GM21825 (cell line): Measurements from ENCODE around the gene SFXN4.
A peak's percentile ranks its signal among the peaks of the same experiment; 100 is the strongest.
"Not testable (repeated sequence)": the region's sequence is repeated elsewhere in the genome, so short reads cannot be mapped to it uniquely, and the experiment has no call there.

ENCODE experiments used
- ATAC-seq: cut with Tn5 transposase; IDR thresholded peaks from one replicate; pipeline ENCODE4 v1.9.1; 2021; ENCODE audit warnings: mild to moderate bottlenecking, moderate library complexity; ENCODE audit not compliant: unreplicated experiment

The SFXN4 gene

GRCh38 chr10:119190954-119191785, 25.7 kb upstream of the SFXN4 start:
- ATAC-seq = no peak

DNA sequence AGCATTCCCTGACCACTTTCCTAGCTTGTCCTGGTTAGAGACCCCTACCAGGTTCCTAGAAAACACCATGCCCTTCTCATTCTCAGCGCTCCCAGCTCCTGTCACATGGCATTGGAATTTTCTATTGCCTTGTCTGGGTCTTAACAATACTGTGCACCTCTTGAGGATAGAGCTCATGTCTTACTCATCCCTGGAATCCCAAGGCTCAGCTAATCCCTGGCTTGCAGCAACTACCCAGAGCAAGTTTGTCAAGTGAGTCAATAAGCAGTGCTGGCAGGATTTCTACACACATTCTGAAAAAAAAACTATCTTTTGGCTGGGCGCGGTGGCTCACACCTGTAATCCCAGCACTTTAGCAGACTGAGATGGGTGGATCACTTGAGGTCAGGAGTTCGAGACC, 24.8 kb upstream of the SFXN4 start:
- ATAC-seq = no peak

DNA sequence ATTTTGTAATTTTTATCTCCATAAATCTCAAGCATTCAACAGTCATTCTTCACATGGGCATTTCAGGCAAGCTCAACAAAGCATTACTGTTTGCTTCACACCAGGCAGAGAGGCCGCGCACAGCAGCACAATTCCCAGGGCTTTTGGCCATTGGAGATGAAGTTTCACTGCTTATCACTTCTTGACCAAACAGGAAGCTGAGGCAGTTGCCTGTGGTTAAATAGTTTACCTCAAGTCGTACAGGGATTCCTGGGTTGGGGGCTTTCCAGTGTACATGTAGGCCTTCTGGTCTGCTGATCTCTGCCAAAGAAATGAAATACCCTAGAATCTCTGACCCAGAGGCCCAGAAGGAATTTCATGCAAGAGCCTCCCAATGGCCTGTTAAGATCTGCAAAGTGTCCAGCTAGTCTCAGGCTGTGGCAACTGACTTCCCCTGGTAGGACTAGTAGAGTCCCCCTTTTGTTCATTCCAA, 24.3 kb upstream of the SFXN4 start:
- no peak for ATAC-seq

DNA sequence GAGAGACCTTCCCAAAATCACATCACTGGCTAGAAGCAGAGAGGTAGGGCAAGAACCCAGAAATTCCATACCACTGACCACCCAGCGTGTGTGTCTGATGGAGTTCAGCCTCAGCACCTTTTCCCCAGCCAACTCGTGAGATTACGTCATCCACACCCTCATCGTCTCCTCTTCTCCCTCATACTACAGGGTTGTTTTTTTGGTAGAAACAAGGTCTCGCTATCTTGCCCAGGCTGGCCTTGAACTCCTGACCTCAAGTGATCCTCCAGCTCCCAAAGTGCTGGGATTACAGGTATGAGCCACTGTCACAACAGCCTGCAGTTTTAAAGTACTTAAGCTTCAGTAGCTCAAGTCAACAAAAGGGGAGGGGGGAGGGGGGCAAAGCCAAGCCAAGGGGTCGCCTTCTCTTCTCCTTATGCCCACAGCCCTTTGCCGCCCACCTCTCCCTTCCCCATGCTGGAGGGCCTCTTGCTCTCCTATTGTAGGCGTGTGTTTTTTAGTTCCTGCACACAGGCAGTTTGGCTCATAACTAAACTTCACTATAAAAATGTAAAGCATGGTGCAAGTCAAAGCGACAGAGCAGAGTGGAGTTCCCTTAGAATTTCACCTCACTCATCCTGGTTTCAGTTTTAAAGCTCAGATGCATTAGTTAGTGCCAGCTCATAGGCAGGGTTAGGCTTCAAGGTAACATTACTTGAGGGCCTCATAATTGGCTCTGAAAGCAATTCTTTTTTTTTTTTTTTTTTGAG, 18.3 kb upstream of the SFXN4 start:
- ATAC-seq = no peak

GRCh38 chr10:119180850-119181400, 15.4 kb upstream of the SFXN4 start:
- not testable (repeated sequence) for ATAC-seq

DNA sequence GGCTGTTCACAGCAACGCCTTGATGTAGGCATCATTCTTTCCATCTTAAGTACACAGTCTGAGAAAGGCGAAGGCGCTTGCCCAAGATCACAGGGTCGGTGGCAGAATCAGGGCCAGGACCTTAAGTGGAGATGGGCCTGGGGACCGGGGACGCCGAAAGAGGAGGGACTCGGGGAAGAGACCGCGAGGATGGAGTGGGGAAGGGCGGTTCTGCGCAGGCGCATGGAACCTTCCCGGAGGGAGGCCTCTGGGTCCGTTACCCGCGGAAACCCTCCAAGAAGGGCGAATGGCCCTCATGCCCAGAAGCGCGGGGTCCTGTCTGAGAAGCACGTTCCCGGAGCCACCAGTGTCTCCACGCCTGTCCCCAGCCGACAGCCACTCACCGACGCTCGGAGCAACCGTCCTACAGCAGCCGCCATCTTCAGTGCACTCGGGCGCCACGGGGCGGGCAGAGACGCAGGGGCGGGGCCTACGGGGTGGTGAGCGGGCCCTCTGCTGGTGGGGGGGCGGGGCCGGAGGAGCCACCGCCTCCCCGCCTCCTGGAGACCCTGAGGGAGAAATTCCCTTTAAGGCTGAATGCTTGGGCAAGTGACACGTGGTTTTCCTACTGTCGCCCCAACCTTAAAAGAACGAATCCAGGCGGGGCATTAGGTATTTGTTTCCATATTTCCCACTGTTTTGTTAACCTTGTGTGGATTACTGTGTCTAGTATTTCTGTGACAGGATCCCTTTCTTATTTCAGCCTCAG, 13.0 kb upstream of the SFXN4 start, which contains the start of gene PRDX3:
Gene PRDX3, minus strand, starts transcription at position 441 of the 748 bp plus-strand sequence. Its CDS starts 22 bp downstream, at position 419.
- ATAC-seq = peak; percentile 95

GRCh38 chr10:119177708-119178371, 12.3 kb upstream of the SFXN4 start:
- ATAC-seq = peak; percentile 17

DNA sequence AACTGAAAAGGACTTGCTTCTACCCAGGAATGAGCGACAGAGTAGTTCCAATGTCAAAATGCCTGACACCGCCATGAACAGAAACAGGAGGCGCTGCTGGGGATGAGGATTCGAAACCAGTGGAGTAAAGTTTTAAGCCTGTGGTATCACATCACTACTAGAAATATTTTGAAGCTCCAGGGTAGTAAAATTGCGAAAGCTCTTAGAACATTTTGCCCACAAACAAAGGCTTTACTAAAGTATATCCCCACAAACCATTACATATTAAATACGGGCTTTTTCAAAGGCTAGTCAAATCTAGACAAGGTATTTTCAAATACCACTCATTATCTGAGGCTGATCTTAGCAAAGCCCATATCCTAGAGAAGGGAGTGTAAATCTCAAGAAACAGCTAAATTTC, 10.7 kb upstream of the SFXN4 start:
- ATAC-seq = no peak

- ATAC-seq = no peak
These were observed 8.6 kb upstream of the SFXN4 start for GRCh38 chr10:119174109-119174508.

- no peak for ATAC-seq
These were observed 1.5 kb upstream of the SFXN4 start for GRCh38 chr10:119167041-119167440.

GRCh38 chr10:119166564-119166963, 1.1 kb upstream of the SFXN4 start:
- no peak for ATAC-seq

- ATAC-seq = no peak
These were observed 595 bp upstream of the SFXN4 start for GRCh38 chr10:119166118-119166500.

- no peak for ATAC-seq
These were observed 2.9 kb downstream of the SFXN4 start for GRCh38 chr10:119162452-119163092.

- no peak for ATAC-seq
These were observed 3.6 kb downstream of the SFXN4 start for GRCh38 chr10:119161680-119162451.

GRCh38 chr10:119159332-119159731, 6.2 kb downstream of the SFXN4 start:
- ATAC-seq = no peak

GRCh38 chr10:119153661-119154060, 11.9 kb downstream of the SFXN4 start:
- ATAC-seq = no peak

DNA sequence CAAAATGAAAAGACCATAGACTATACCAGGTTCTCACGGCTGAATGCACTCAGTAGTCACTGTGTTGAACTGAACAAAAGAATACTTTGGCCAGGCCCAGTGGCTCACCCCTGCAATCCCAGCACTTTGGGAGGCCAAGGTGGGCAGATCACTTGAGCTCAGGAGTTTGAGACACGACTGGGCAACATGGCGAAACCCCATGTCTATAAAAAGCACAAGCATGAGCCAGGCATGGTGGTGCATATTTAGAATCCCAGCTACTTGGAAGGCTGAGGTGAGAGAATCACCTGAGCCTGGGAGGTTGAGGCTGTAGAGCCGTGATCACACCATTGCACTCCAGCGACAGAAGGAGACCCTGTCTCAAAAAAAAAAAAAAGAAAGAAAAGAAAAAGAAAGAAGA, 12.5 kb downstream of the SFXN4 start:
- ATAC-seq = no peak

DNA sequence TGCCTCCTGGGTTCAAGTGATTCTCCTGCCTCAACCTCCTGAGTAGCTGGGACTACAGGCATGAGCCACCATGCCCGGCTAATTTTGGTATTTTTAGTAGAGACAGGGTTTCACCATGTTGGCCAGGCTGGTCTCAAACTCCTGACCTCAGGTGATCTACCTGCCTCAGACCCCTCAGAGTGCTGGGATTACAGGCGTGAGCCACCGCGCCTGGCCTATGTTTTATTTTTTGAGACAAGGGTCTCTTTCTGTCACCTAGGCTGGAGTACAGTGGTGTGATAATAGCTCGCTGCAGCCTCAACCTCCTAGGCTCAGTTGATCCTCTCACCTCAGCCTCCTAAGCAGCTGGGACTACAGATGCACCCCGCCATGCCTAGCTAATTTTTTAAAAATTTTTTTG, 13.9 kb downstream of the SFXN4 start:
- not testable (repeated sequence) for ATAC-seq

DNA sequence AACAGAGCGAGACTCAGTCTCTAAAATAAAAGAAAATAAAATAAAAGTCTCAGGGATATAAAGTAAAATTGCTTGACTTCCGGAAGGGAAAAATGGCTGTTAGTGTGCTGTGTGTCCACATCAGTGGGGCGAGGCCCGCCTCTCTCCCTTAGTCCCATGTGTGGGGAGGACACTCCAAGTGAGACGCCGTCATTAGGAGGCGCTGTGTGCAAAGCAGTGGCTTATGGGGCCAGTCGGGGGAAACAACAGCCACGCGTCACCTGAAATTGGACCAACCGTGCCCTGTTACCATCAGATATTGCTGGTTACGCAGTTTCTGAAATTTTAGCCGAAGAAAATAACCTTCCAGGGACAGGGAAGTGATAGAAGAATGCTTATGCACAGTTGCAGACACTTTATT, 15.8 kb downstream of the SFXN4 start:
- no peak for ATAC-seq
